Activated naive CD8-positive, alpha-beta T cell treated with anti-CD3 and anti-CD28 coated beads, Interleukin-2, amount 50 U/mL, for 24 hours (primary cell): ENCODE data around the gene MEGF10.
A peak's percentile ranks its signal among the peaks of the same experiment; 100 is the strongest.
"Not testable (repeated sequence)": the region's sequence is repeated elsewhere in the genome, so short reads cannot be mapped to it uniquely, and the experiment has no call there.

Experiments
- ATAC-seq: fragments of 150-1000 bp; cut with Tn5 transposase; one replicate; pipeline ENCODE4 v1.10.0; 2021
- DNase-seq: peaks from one replicate; pipeline ENCODE4 v3.0.0; 2021
- H3K27ac Mint-ChIP-seq: one replicate; pipeline ENCODE4 v1.8.0; 2021; ENCODE audit warnings: mild to moderate bottlenecking, mixed read lengths
- H3K27me3 Mint-ChIP-seq: one replicate; pipeline ENCODE4 v1.8.0; 2021; ENCODE audit warnings: mixed read lengths
- H3K36me3 Mint-ChIP-seq: one replicate; pipeline ENCODE4 v1.8.0; 2021; ENCODE audit warnings: low read depth, mixed read lengths
- H3K4me1 Mint-ChIP-seq: one replicate; pipeline ENCODE4 v1.8.0; 2021; ENCODE audit warnings: mixed read lengths
- H3K4me3 Mint-ChIP-seq: one replicate; pipeline ENCODE4 v1.8.0; 2021; ENCODE audit warnings: mild to moderate bottlenecking, moderate library complexity, mixed read lengths
- H3K9me3 Mint-ChIP-seq: one replicate; pipeline ENCODE4 v1.8.0; 2021; ENCODE audit warnings: mixed read lengths

The MEGF10 gene

GRCh38 chr5:127290019-127290945 lies at the start of gene MEGF10:
Gene MEGF10, plus strand, starts transcription at chr5:127290796. Its CDS starts 40,513 bp downstream, at chr5:127331309.
- Mint-ChIP-seq H3K9me3 (peaks cover 5% of the 10 kb centered on the region), H3K4me1 (peaks cover 3% of the 10 kb centered on the region), H3K36me3 (no peaks in the 10 kb centered on the region), H3K27me3 (peaks cover 61% of the 10 kb centered on the region), H3K4me3 (peak within 1 kb of the TSS; percentile 25), H3K27ac (no peak within 1 kb of the TSS)
- ATAC-seq = peak; percentile 36
- DNase-seq = peak; percentile 56

GRCh38 chr5:127243011-127243410 lies 47.6 kb upstream of the MEGF10 start:
- Mint-ChIP-seq H3K27me3 (peaks cover 13% of the 10 kb centered on the region), H3K4me3 (no peak overlapping the region), H3K36me3 (no peaks in the 10 kb centered on the region), H3K4me1 (no peaks in the 10 kb centered on the region), H3K27ac (no peak overlapping the region), H3K9me3 (peaks cover 6% of the 10 kb centered on the region)
- DNase-seq (no peak), ATAC-seq (no peak)

- no peaks in the 10 kb centered on the region for H3K36me3 Mint-ChIP-seq
- no peaks in the 10 kb centered on the region for H3K4me1 Mint-ChIP-seq
- H3K4me3 Mint-ChIP-seq = no peak overlapping the region
- peaks cover 6% of the 10 kb centered on the region for H3K27me3 Mint-ChIP-seq
- peaks cover 12% of the 10 kb centered on the region for H3K9me3 Mint-ChIP-seq
- ATAC-seq = no peak
- H3K27ac Mint-ChIP-seq = no peak overlapping the region
- no peak for DNase-seq
These were observed 35.8 kb upstream of the MEGF10 start for GRCh38 chr5:127254729-127255284.

- H3K36me3 Mint-ChIP-seq = no peaks in the 10 kb centered on the region
- DNase-seq (no peak), ATAC-seq (no peak)
- H3K4me1 Mint-ChIP-seq = no peaks in the 10 kb centered on the region
- H3K27me3 Mint-ChIP-seq = peaks cover 6% of the 10 kb centered on the region
- peaks cover 12% of the 10 kb centered on the region for H3K9me3 Mint-ChIP-seq
- no peak overlapping the region for H3K27ac Mint-ChIP-seq
- H3K4me3 Mint-ChIP-seq = no peak overlapping the region
These were observed 33.6 kb upstream of the MEGF10 start for GRCh38 chr5:127256886-127257597.

- H3K27ac Mint-ChIP-seq = no peak overlapping the region
- H3K27me3 Mint-ChIP-seq = peaks cover 4% of the 10 kb centered on the region
- no peaks in the 10 kb centered on the region for H3K4me1 Mint-ChIP-seq
- H3K9me3 Mint-ChIP-seq = no peaks in the 10 kb centered on the region
- ATAC-seq (no peak), DNase-seq (no peak)
- no peak overlapping the region for H3K4me3 Mint-ChIP-seq
- no peaks in the 10 kb centered on the region for H3K36me3 Mint-ChIP-seq
These were observed 29.9 kb upstream of the MEGF10 start for GRCh38 chr5:127260686-127261085.

- H3K27me3 Mint-ChIP-seq, H3K4me1 Mint-ChIP-seq, H3K27ac Mint-ChIP-seq, H3K4me3 Mint-ChIP-seq, ATAC-seq, DNase-seq, H3K36me3 Mint-ChIP-seq, H3K9me3 Mint-ChIP-seq: not testable (repeated sequence)
These were observed 25.1 kb upstream of the MEGF10 start for GRCh38 chr5:127265473-127265872.

GRCh38 chr5:127268342-127268741 lies 22.3 kb upstream of the MEGF10 start:
- H3K36me3 Mint-ChIP-seq, ATAC-seq, DNase-seq, H3K4me3 Mint-ChIP-seq, H3K4me1 Mint-ChIP-seq, H3K27ac Mint-ChIP-seq, H3K9me3 Mint-ChIP-seq: not testable (repeated sequence)
- peaks cover 13% of the 10 kb centered on the region for H3K27me3 Mint-ChIP-seq

GRCh38 chr5:127270713-127271112 lies 19.9 kb upstream of the MEGF10 start:
- H3K27me3 Mint-ChIP-seq = peaks cover 13% of the 10 kb centered on the region
- not testable (repeated sequence) for DNase-seq, H3K4me1 Mint-ChIP-seq, H3K36me3 Mint-ChIP-seq, ATAC-seq, H3K4me3 Mint-ChIP-seq, H3K9me3 Mint-ChIP-seq, H3K27ac Mint-ChIP-seq

GRCh38 chr5:127275641-127276193 lies 14.9 kb upstream of the MEGF10 start:
- Mint-ChIP-seq H3K4me3 (no peak overlapping the region), H3K4me1 (no peaks in the 10 kb centered on the region), H3K9me3 (peaks cover 3% of the 10 kb centered on the region), H3K27me3 (peaks cover 4% of the 10 kb centered on the region), H3K36me3 (no peaks in the 10 kb centered on the region), H3K27ac (no peak overlapping the region)
- no peak for DNase-seq
- no peak for ATAC-seq

GRCh38 chr5:127280491-127281220 lies 9.9 kb upstream of the MEGF10 start:
- Mint-ChIP-seq H3K4me3 (no peak overlapping the region), H3K36me3 (no peaks in the 10 kb centered on the region), H3K9me3 (no peaks in the 10 kb centered on the region), H3K27me3 (no peaks in the 10 kb centered on the region), H3K4me1 (no peaks in the 10 kb centered on the region), H3K27ac (no peak overlapping the region)
- ATAC-seq = no peak
- DNase-seq = no peak

GRCh38 chr5:127281609-127282008 lies 9.0 kb upstream of the MEGF10 start:
- DNase-seq (no peak), ATAC-seq (no peak)
- no peaks in the 10 kb centered on the region for H3K36me3 Mint-ChIP-seq
- H3K27me3 Mint-ChIP-seq = peaks cover 2% of the 10 kb centered on the region
- H3K9me3 Mint-ChIP-seq = no peaks in the 10 kb centered on the region
- no peaks in the 10 kb centered on the region for H3K4me1 Mint-ChIP-seq
- H3K4me3 Mint-ChIP-seq = no peak overlapping the region
- no peak overlapping the region for H3K27ac Mint-ChIP-seq

- no peak overlapping the region for H3K27ac Mint-ChIP-seq
- H3K9me3 Mint-ChIP-seq = peaks cover 5% of the 10 kb centered on the region
- H3K36me3 Mint-ChIP-seq = no peaks in the 10 kb centered on the region
- ATAC-seq (no peak), DNase-seq (no peak)
- peaks cover 3% of the 10 kb centered on the region for H3K4me1 Mint-ChIP-seq
- H3K27me3 Mint-ChIP-seq = peaks cover 56% of the 10 kb centered on the region
- H3K4me3 Mint-ChIP-seq = no peak overlapping the region
These were observed 1.9 kb upstream of the MEGF10 start for GRCh38 chr5:127288676-127289075.

- DNase-seq = no peak
- H3K27me3 Mint-ChIP-seq = peaks cover 63% of the 10 kb centered on the region
- H3K27ac Mint-ChIP-seq = no peak overlapping the region
- peaks cover 5% of the 10 kb centered on the region for H3K9me3 Mint-ChIP-seq
- ATAC-seq = no peak
- H3K4me1 Mint-ChIP-seq = peaks cover 3% of the 10 kb centered on the region
- H3K36me3 Mint-ChIP-seq = no peaks in the 10 kb centered on the region
- H3K4me3 Mint-ChIP-seq = no peak overlapping the region
These were observed 524 bp downstream of the MEGF10 start for GRCh38 chr5:127290946-127291693.
